ENCODE results near the gene PHLPP1.

Gene PHLPP1

GRCh38 chr18:63005306-63005705 is 290.0 kb downstream of the PHLPP1 start:
- no peak for DNase-seq (ENCODE audit: low spot score)

DNA sequence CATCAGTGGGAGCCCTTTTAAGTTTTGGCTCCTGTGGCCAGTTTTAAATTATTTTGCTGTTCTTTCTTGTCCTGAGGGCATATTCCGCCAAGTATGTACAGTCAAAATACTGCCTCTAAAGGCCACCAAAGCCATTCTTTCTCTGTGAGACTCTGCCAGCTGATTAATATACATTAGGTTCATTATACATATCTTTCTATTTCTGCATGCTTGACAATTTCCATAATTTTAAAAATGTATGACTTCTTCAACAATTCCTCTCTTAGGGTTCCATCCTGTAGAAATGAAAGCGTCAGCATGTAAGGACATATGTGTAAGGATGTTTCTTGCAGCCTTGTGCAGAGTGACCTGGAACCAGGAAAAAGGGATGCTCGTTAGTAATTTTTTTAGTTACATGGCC is 291.9 kb downstream of the PHLPP1 start:
- DNase-seq (ENCODE audit: low spot score) = no peak

DNA sequence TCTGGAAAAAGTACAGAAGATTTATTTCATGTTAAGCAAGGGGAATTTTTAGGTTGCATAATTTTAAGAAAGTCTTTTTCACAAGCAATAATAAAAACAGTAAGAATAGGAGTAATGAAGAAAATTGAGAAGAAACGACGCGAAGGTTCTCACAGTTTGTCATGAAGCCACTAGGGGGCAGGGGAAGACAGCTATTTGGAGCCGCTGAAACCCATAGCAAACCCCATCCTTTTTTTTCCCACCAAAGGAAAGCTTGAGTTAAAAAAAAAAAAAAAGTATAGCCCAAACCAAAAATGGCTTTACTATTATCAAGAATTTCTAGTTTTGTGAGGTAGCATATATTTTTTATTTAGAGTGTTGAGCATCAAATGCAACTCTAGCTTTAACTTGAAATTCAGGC is 300.9 kb downstream of the PHLPP1 start:
- peak; percentile 42 for DNase-seq (ENCODE audit: low spot score)

DNA sequence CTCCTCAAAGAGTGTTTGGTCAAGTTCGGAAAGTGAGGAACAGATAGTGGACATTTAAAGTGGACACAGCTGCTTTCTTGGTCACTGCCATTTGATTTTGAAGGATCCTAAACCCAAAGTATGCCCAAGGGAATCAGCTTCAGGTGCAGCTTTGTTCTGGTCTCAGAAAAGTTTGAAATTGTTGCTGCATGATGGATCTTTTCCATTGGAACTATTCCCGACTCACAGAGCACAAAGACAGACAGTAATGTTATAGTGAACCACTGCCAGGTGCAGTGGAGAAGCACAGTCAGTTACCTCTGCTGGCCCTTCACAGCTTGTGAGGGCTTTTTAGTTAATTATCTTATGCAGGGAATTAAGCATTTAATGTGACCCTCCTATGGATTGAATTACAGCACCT is 301.7 kb downstream of the PHLPP1 start:
- DNase-seq (ENCODE audit: low spot score) = no peak

DNA sequence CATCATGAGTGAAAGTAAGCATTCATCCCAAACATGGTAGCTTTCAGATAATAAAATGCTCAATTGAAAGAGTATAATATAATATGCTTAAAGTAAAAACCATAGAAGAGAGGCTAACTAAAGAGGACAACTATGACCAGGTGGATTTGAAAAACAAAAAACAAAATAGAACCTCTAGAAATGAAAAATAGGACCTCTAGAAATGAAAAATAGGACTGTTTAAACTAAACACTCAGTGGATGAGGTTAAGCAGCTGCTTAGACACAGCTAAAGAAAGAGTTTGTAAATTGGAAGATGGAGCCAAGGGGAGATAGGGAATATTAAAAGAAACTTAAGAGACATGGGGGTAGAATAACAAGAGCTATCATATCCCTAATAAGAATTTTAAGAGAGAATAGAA is 302.6 kb downstream of the PHLPP1 start:
- DNase-seq (ENCODE audit: low spot score) = no peak

DNA sequence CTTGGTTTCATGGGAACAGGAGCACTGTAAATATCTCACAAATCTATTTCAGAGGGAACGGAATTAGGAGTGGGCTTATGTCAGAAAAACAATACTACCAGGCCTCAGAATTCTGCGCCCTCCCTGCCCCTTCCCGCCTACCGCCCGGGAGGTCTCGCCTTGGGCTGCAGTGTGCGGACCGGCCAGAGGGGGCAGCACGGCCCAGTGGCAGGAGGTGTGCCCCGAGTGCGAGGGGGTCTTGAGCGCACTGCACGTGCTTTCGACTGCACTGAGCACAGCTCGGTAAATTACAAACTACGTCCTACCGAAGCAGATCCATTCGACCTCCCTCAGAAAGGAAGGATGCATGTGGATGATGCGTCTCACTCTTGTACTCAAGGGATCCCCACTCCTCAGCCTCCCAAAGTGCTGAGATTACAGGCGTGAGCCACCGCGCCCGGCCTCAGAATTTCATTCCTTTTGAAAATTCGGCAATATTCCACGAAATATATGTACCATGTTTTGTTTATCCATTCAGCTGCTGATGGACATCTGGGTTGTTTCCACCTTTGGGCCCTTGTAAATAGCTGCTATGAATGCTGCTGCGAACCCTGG is 307.2 kb downstream of the PHLPP1 start:
- DNase-seq (ENCODE audit: low spot score) = no peak

DNA sequence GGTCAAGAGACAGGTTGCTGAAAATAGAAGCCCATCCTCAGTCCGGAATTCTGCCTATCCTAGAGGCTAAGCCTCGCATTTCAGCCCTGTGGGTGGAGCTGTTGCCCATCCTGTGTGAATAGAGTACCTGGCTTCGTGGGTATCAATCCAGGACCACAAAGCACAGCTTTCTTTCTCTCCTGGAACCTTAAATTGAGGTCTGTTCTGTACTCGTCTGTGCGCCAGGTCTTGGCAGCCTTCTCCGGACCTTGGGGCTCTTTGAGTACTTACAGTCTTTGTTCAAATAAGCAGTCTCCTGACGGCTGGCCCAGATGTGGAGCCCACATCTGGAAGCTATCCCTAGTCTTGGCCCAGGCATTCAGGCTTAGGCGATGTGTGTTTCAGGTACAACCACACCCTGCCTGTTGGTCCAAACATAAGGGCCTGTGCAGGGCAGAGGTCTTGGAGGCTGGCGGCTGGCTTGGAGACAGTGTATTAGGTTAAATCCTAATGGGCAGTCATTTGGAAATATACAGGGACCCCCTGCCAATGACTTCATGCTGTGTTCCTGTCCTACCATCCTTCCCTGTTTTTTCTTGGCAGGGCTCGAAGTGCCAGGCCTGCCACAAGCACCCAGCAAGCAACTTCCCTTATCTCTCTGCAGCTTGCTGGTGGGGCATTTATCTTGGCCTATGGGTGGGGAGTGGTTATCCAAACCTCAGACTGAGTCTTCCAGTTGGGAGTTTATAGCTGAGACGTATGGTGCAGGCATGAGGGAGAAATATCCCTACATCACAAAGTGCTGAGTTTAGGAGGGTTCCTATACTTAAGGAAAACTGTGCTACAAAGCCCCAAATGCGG is 310.1 kb downstream of the PHLPP1 start:
- peak; percentile 6 for DNase-seq (ENCODE audit: low spot score)

- no peak for DNase-seq (ENCODE audit: low spot score)
Measured at GRCh38 chr18:63028380-63028779, 313.0 kb downstream of the PHLPP1 start.
